ENCODE measurements around the gene SPOCK1.

Gene SPOCK1

DNA sequence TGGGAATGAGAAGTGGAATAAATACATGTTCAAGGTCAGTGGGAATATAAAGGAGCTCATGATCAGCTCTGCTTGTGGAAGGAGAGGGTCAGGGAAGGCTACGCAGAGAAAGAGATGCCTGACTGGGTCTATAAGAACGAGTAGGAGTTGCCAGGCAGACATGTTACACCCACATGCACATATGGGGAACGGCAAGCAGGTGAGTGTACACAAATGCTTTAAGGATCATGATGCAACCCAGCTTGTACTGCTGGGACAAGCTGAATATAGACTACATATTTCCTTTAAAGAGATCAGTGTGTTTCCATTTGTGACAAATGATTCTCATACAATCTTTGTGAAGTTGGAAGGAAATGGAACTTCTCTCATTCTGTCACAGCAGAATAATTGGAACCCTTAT lies 141.7 kb downstream of the SPOCK1 start:
- Histone ChIP-seq H3K9me3 (no peaks in the 10 kb centered on the region), H3K4me1 (no peaks in the 10 kb centered on the region), H3K27me3 (peaks cover 4% of the 10 kb centered on the region), H3K4me3 (ENCODE audit: low read depth, low read length) (no peak overlapping the region), H3K36me3 (no peaks in the 10 kb centered on the region)
- no peak for DNase-seq
- TF ChIP-seq, protein P1, sequence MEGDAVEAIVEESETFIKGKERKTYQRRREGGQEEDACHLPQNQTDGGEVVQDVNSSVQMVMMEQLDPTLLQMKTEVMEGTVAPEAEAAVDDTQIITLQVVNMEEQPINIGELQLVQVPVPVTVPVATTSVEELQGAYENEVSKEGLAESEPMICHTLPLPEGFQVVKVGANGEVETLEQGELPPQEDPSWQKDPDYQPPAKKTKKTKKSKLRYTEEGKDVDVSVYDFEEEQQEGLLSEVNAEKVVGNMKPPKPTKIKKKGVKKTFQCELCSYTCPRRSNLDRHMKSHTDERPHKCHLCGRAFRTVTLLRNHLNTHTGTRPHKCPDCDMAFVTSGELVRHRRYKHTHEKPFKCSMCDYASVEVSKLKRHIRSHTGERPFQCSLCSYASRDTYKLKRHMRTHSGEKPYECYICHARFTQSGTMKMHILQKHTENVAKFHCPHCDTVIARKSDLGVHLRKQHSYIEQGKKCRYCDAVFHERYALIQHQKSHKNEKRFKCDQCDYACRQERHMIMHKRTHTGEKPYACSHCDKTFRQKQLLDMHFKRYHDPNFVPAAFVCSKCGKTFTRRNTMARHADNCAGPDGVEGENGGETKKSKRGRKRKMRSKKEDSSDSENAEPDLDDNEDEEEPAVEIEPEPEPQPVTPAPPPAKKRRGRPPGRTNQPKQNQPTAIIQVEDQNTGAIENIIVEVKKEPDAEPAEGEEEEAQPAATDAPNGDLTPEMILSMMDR (IDR thresholded peaks at IDR 0.05; ENCODE audit: low read depth, low read length): no peak

DNA sequence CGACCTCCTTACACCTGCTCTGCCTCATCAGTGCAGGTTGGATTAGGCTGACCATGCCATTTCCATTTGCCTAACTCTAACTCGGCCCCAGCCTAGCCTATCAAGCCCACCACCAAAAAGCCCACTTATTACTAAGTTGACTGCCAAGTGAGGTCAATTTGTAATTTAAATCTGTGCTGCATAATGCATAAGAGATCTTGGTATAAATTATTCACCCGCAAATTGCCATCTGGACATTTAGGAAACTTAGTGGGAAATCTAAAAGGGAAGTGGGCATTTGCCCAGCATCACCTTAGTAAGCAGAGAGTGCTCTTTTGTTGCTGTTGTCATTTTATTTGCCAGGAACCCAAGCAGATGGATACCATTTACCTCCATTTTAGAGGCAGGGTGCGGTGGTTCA lies 143.0 kb downstream of the SPOCK1 start:
- no peaks in the 10 kb centered on the region for H3K36me3 ChIP-seq
- TF ChIP-seq, protein P1 (IDR thresholded peaks at IDR 0.05; ENCODE audit: low read depth, low read length): no peak
- H3K4me1 ChIP-seq: no peaks in the 10 kb centered on the region
- DNase-seq: no peak
- peaks cover 7% of the 10 kb centered on the region for H3K27me3 ChIP-seq
- no peak overlapping the region for H3K4me3 ChIP-seq (ENCODE audit: low read depth, low read length)
- no peaks in the 10 kb centered on the region for H3K9me3 ChIP-seq

GRCh38 chr5:137355708-137356107 lies 143.4 kb downstream of the SPOCK1 start:
- TF ChIP-seq, protein P1 (IDR thresholded peaks at IDR 0.05; ENCODE audit: low read depth, low read length): no peak
- peaks cover 7% of the 10 kb centered on the region for H3K27me3 ChIP-seq

DNA sequence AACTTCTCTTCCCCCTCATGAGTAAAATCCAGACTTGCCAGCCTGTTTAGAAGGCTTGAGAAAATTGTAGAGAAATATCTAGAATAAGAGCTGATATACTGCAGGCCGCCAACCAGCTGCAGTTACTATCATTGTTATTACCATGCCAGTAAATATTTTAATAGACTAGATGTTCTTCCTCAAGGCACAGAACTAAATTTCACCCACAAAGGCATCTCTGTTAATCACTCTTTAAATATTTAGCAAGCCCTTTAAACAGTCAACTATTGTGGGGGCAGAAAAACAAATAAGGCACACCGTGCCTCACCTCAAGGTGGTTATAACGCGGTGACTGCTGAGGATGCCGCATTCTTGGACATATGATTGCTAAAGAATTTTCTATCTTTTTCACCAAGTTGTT lies 147.0 kb downstream of the SPOCK1 start:
- TF ChIP-seq, protein P1 (IDR thresholded peaks at IDR 0.05; ENCODE audit: low read depth, low read length): no peak
- H3K36me3 ChIP-seq: no peaks in the 10 kb centered on the region
- no peak overlapping the region for H3K4me3 ChIP-seq (ENCODE audit: low read depth, low read length)

More at GRCh38 chr5:137355708-137356107, 143.4 kb downstream of the SPOCK1 start:
- no peak for DNase-seq
- Histone ChIP-seq H3K36me3 (no peaks in the 10 kb centered on the region), H3K4me1 (no peaks in the 10 kb centered on the region), H3K4me3 (ENCODE audit: low read depth, low read length) (no peak overlapping the region), H3K9me3 (no peaks in the 10 kb centered on the region)

DNA sequence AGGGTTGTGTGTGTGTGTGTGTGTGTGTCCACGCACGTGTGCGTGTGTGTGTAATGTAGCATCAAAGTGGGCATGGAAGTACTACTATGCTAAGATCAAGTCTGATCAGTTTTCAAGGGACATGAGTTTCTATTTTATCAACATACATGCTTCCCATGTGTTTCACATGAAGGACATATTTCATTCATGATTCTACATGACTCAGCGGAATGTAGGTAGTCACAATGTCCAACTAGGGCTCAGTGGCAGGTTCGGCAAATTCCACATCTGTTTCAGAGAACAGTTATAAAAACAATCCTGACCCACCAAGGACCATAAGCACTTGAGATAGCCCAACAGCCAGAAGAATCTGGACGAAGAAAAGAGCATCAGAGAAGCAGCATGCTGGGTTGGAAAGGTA lies 148.3 kb downstream of the SPOCK1 start:
- H3K27me3 ChIP-seq: peaks cover 3% of the 10 kb centered on the region; the same call in 1 of the 2 replicates
- DNase-seq: no peak
- H3K36me3 ChIP-seq: no peaks in the 10 kb centered on the region
- H3K4me1 ChIP-seq: no peaks in the 10 kb centered on the region
- H3K4me3 ChIP-seq (ENCODE audit: low read depth, low read length): no peak overlapping the region
- TF ChIP-seq, protein P1 (IDR thresholded peaks at IDR 0.05; ENCODE audit: low read depth, low read length): no peak
- no peaks in the 10 kb centered on the region for H3K9me3 ChIP-seq

More for the DNA sequence above, 147.0 kb downstream of the SPOCK1 start:
- DNase-seq: no peak
- H3K9me3 ChIP-seq: no peaks in the 10 kb centered on the region
- H3K27me3 ChIP-seq: peaks cover 3% of the 10 kb centered on the region; the same call in 1 of the 2 replicates
- H3K4me1 ChIP-seq: no peaks in the 10 kb centered on the region

- Histone ChIP-seq H3K4me3 (ENCODE audit: low read depth, low read length) (no peak overlapping the region), H3K9me3 (no peaks in the 10 kb centered on the region), H3K36me3 (no peaks in the 10 kb centered on the region), H3K27me3 (peaks cover 3% of the 10 kb centered on the region; the same call in 1 of the 2 replicates), H3K4me1 (no peaks in the 10 kb centered on the region)
- TF ChIP-seq, protein P1 (IDR thresholded peaks at IDR 0.05; ENCODE audit: low read depth, low read length): no peak
- DNase-seq: no peak
Measured at GRCh38 chr5:137348759-137349158, 150.4 kb downstream of the SPOCK1 start.

Measured in BE2C (cell line).